GM12878 (cell line): ENCODE results near the gene TSHR. TPM values are rescaled to one million over a fixed set of nuclear protein-coding genes. Genes with fewer than 3 reads are reported as not detected.

Experiments
- ATAC-seq: fragments of 200-7000 bp; cut with Tn5 transposase; 3 replicates; pipeline ENCODE4 v1.9.1; 2020; ENCODE audit warnings: mild to moderate bottlenecking, moderate library complexity
- BruUV-seq: library from RNA; stranded (reverse); fragments of 400-500 nt; replicated peaks from 2 replicates; lab custom pipeline; 2021; lab: Mats Ljungman, UMichigan
- CTCF ChIA-PET: fragments of 300-600 bp; sonication (Branson Sonifier 250); formaldehyde crosslinking; extraction: SDS; loops from one replicate; lab custom pipeline; 2021; ENCODE audit warnings: inconsistent platforms; lab: Yijun Ruan, JAX
- POLR2A ChIA-PET: fragments of 350-600 bp; formaldehyde crosslinking; extraction: SDS; loops from one replicate; lab custom pipeline; 2021; ENCODE audit warnings: inconsistent platforms; lab: Charles Lee
- RAD21 ChIA-PET: fragments of 300-600 bp; sonication (Branson Sonifier 250); formaldehyde crosslinking; loops from one replicate; lab custom pipeline; 2023; ENCODE audit warnings: antibody characterized with exemption; ENCODE audit not compliant: unreplicated experiment; lab: Charles Lee
- SMC1A ChIA-PET: fragments of 300-600 bp; sonication (Branson Sonifier 250); formaldehyde crosslinking; loops from one replicate; lab custom pipeline; 2023; ENCODE audit not compliant: unreplicated experiment, uncharacterized antibody; lab: Charles Lee
- DNase-seq: peaks from one replicate; pipeline ENCODE4 v3.0.0-alpha.2; 2011; ENCODE audit warnings: low read depth, low spot score
- FAIRE-seq: peaks from 3 replicates; lab custom pipeline; 2011; peaks lifted over from hg19 to GRCh38; lab: Jason Lieb, UNC
- H2AFZ ChIP-seq: 2 replicates; pipeline ENCODE4 v1.6.0; 2011; ENCODE audit warnings: low read depth, low read length, control low read depth; ENCODE audit not compliant: control insufficient read depth
- H3K27ac ChIP-seq: 2 replicates; pipeline ENCODE4 v1.5.1; 2011; ENCODE audit warnings: control low read depth; ENCODE audit not compliant: control insufficient read depth, insufficient read depth
- H3K27me3 ChIP-seq, 2 experiments: replicated peaks in 1 of 2; 2 replicates each; pipeline versions ENCODE4 v1.6.0 to v1.6.1; 2011; ENCODE audit warnings: low read length in 1 of 2; ENCODE audit not compliant: control insufficient read depth in 2 of 2, insufficient read depth in 2 of 2
- H3K36me3 ChIP-seq, 2 experiments: 2 replicates each; pipeline ENCODE4 v1.5.1; 2011; ENCODE audit warnings: low read length in 1 of 2; ENCODE audit not compliant: control insufficient read depth in 2 of 2, insufficient read depth in 2 of 2
- H3K4me1 ChIP-seq: 2 replicates; pipeline ENCODE4 v1.6.1; 2011; ENCODE audit warnings: mild to moderate bottlenecking, low read length, moderate library complexity, mixed read lengths; ENCODE audit not compliant: control insufficient read depth, insufficient read depth
- H3K4me2 ChIP-seq: 2 replicates; pipeline ENCODE4 v1.6.0; 2011; ENCODE audit warnings: control low read depth; ENCODE audit not compliant: control insufficient read depth, insufficient read depth
- H3K4me3 ChIP-seq: fragments of 200-600 bp; sonication (generic); 2 replicates; pipeline ENCODE4 v1.5.1; 2016
- H3K79me2 ChIP-seq: 2 replicates; pipeline ENCODE4 v1.6.0; 2011; ENCODE audit warnings: low read length; ENCODE audit not compliant: control insufficient read depth, insufficient read depth
- H3K9ac ChIP-seq: 2 replicates; pipeline ENCODE4 v1.8.0; 2011; ENCODE audit warnings: low read length, control low read depth, mixed read lengths; ENCODE audit not compliant: control insufficient read depth, insufficient read depth
- H3K9me3 ChIP-seq: replicated peaks from 3 replicates; pipeline ENCODE4 v1.5.1; 2011; ENCODE audit warnings: mild to moderate bottlenecking, low read length; ENCODE audit not compliant: control insufficient read depth, insufficient read depth
- H4K20me1 ChIP-seq: 2 replicates; pipeline ENCODE4 v1.6.0; 2011; ENCODE audit not compliant: control insufficient read depth, insufficient read depth
- CREM ChIP-seq: IDR thresholded peaks from 2 replicates; pipeline ENCODE4 v1.6.1; 2014; ENCODE audit warnings: antibody characterized with exemption, low read depth
- EP300 ChIP-seq, 2 experiments: fragments of 150-350 bp in 1 of 2; IDR thresholded peaks; 2 replicates each; pipeline ENCODE4 v1.6.1; 2011 to 2012; ENCODE audit warnings: low read depth in 2 of 2, low read length in 2 of 2, borderline replicate concordance in 1 of 2, improper control_type of control experiment in 1 of 2, inconsistent platforms in 1 of 2; ENCODE audit not compliant: control insufficient read depth in 1 of 2
- HDGF ChIP-seq: fragments of 450-650 bp; IDR thresholded peaks from 2 replicates; pipeline ENCODE4 v1.6.1; 2016; ENCODE audit warnings: antibody characterized with exemption
- JUNB ChIP-seq: IDR thresholded peaks from 2 replicates; pipeline ENCODE4 v1.6.1; 2016; ENCODE audit warnings: antibody characterized with exemption, mild to moderate bottlenecking
- MTA2 ChIP-seq: fragments of 450-650 bp; IDR thresholded peaks from 2 replicates; pipeline ENCODE4 v1.6.1; 2016; ENCODE audit warnings: low read depth, mild to moderate bottlenecking, moderate library complexity
- NBN ChIP-seq: fragments of 450-650 bp; IDR thresholded peaks from 2 replicates; pipeline ENCODE4 v1.6.1; 2016
- NR2C2 ChIP-seq: IDR thresholded peaks from 2 replicates; pipeline ENCODE4 v1.6.1; 2011; ENCODE audit warnings: borderline replicate concordance, low read depth; ENCODE audit not compliant: control insufficient read depth, insufficient read length
- NRF1 ChIP-seq: conservative IDR thresholded peaks from 2 replicates; pipeline ENCODE4 v1.6.1; 2011; ENCODE audit warnings: mild to moderate bottlenecking, low read depth, low read length, improper control_type of control experiment
- POLR2AphosphoS5 ChIP-seq: IDR thresholded peaks from 2 replicates; pipeline ENCODE4 v1.6.1; 2011; ENCODE audit warnings: mild to moderate bottlenecking, low read length, inconsistent platforms
- RAD21 ChIP-seq: IDR thresholded peaks from 2 replicates; pipeline ENCODE4 v1.6.1; 2011; ENCODE audit warnings: mild to moderate bottlenecking, low read depth, low read length, moderate library complexity; ENCODE audit not compliant: insufficient read depth
- RUNX3 ChIP-seq: IDR thresholded peaks from 2 replicates; pipeline ENCODE4 v1.6.1; 2012; ENCODE audit warnings: low read length, inconsistent platforms
- STAT1 ChIP-seq: fragments of 450-650 bp; conservative IDR thresholded peaks from 2 replicates; pipeline ENCODE4 v1.6.1; 2014; ENCODE audit warnings: antibody characterized with exemption, mild to moderate bottlenecking
- SUPT20H ChIP-seq: IDR thresholded peaks from 2 replicates; pipeline ENCODE4 v1.6.1; 2011; ENCODE audit warnings: low read depth, mild to moderate bottlenecking, low read length, moderate library complexity, borderline replicate concordance; ENCODE audit not compliant: control insufficient read depth
- SUZ12 ChIP-seq: fragments of 200-600 bp; sonication (generic); IDR thresholded peaks from one replicate; pipeline ENCODE4 v1.6.1; 2018; ENCODE audit warnings: antibody characterized with exemption, mild to moderate bottlenecking; ENCODE audit not compliant: unreplicated experiment
- TARDBP ChIP-seq: IDR thresholded peaks from 2 replicates; pipeline ENCODE4 v1.6.1; 2016; ENCODE audit warnings: borderline replicate concordance
- WRNIP1 ChIP-seq: IDR thresholded peaks from 2 replicates; pipeline ENCODE4 v1.6.1; 2011; ENCODE audit warnings: low read depth, low read length, improper control_type of control experiment, borderline replicate concordance
- YBX1 ChIP-seq: fragments of 450-650 bp; IDR thresholded peaks from 2 replicates; pipeline ENCODE4 v1.6.1; 2016; ENCODE audit warnings: antibody characterized with exemption
- ZBED1 ChIP-seq: IDR thresholded peaks from 2 replicates; pipeline ENCODE4 v1.6.1; 2016; ENCODE audit warnings: borderline replicate concordance
- WGBS: methylation state at CpG from one replicate; pipeline ENCODE4 v1.1.6; 2016; ENCODE audit warnings: low lambda C conversion rate; ENCODE audit not compliant: insufficient replicate concordance, insufficient coverage; ENCODE audit errors: missing lambda C conversion rate; 5-methylcytosine and 5-hydroxymethylcytosine counted together
- in situ Hi-C: fragments of 300-500 bp; cut with MboI; formaldehyde crosslinking; loops from 9 replicates; pipeline ENCODE4 v1.14.3; 2018; ENCODE audit warnings: mixed read lengths
- intact Hi-C: fragments of 100-400 bp; cut with micrococcal nuclease; formaldehyde crosslinking; loops from one replicate; pipeline ENCODE4 v1.14.2; 2022; ENCODE audit not compliant: unreplicated experiment
- polyA plus RNA-seq, 11 experiments: library from polyadenylated mRNA; depleted of rRNA in 4 of 11; unstranded in 6 of 11; stranded (reverse) in 5 of 11; fragments of >200 nt; fragmentation: Nextera tagmentation in 4 of 11; fragmentation: Illumina TruSeq in 1 of 11; extraction: Ambion mirVana in 4 of 11; extraction: Trizol in 1 of 11; gene quantifications; 1 replicate in 1 of 11; 2 replicates in 10 of 11; pipeline versions ENCODE4 v1.2.1 to v1.2.3, GENCODE V29; 2011 to 2016; ENCODE audit warnings: inconsistent platforms in 2 of 11, missing spikeins in 2 of 11, low read depth in 1 of 11
- total RNA-seq, 4 experiments: library from RNA; depleted of rRNA in 3 of 4; stranded (reverse); fragments of >200 nt in 3 of 4; fragmentation: Illumina TruSeq in 1 of 4; extraction: Trizol in 1 of 4; gene quantifications; 2 replicates each; pipeline versions ENCODE4 v1.2.1 to v1.2.3, GENCODE V29; 2013 to 2021
- TF ChIP-seq, protein P1 (sequence below): fragments of 450-650 bp; IDR thresholded peaks from 2 replicates; pipeline ENCODE4 v1.6.1; 2016; ENCODE audit warnings: mild to moderate bottlenecking
- TF ChIP-seq, protein P2 (sequence below): fragments of 450-650 bp; IDR thresholded peaks from 2 replicates; pipeline ENCODE4 v1.6.1; 2014; ENCODE audit warnings: mild to moderate bottlenecking

TSHR gene
- total and polyA plus RNA-seq, 10 of the 15 experiments (the other 5 are each of a cell fraction or from before 2014, with no cell fraction given), result 0.06 to 0.31 TPM; not detected in 8

DNA sequence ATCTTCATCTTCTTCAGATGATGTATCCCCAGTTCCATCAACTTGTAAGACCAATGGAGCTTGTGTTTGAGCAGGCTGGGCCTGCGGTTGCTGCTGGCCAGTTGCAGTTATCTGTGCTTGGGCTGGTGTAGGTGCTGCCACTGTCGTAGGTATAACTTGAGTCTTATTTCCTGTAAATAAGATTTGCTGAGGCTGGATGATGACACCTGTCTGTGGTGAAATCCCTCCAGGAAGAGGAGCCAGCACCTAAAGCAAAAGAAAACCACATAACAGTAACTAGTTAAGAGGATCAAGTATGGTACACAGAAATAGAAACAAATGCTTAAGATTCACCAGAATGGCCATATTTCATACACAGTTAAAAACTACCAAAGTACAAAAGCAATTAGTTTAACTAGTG, 237.2 kb downstream of the TSHR start:
- RAD21 ChIA-PET, result no interaction called here

More for the DNA sequence above, 237.2 kb downstream of the TSHR start:
- H2AFZ ChIP-seq, result no peak overlapping the region
- peaks cover 5 to 31% of the 10 kb centered on the region in 2 experiments for H3K36me3 ChIP-seq
- SMC1A ChIA-PET, result interaction anchor here (0.8 to 0.9 kb wide), 2 partner anchors 11 to 12 kb away, joined by 4 to 5 read pairs; no protein-coding TSS in a partner anchor
- TF ChIP-seq WRNIP1 (no peak), YBX1 (no peak), NRF1 (no peak), CREM (no peak), HDGF (no peak), ZBED1 (no peak), STAT1 (no peak), NR2C2 (no peak), POLR2AphosphoS5 (no peak), JUNB (no peak), SUZ12 (no peak), TARDBP (no peak), RAD21 (no peak), SUPT20H (no peak), EP300 (IDR thresholded peaks at IDR 0.05; ENCODE audit: borderline replicate concordance in 1 of 2, control insufficient read depth in 1 of 2, low read depth in 2 of 2, low read length in 2 of 2) (no peak), NBN (no peak), RUNX3 (no peak), MTA2 (no peak)
- TF ChIP-seq, protein P1, sequence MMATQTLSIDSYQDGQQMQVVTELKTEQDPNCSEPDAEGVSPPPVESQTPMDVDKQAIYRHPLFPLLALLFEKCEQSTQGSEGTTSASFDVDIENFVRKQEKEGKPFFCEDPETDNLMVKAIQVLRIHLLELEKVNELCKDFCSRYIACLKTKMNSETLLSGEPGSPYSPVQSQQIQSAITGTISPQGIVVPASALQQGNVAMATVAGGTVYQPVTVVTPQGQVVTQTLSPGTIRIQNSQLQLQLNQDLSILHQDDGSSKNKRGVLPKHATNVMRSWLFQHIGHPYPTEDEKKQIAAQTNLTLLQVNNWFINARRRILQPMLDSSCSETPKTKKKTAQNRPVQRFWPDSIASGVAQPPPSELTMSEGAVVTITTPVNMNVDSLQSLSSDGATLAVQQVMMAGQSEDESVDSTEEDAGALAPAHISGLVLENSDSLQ, result no peak
- TF ChIP-seq, protein P2, sequence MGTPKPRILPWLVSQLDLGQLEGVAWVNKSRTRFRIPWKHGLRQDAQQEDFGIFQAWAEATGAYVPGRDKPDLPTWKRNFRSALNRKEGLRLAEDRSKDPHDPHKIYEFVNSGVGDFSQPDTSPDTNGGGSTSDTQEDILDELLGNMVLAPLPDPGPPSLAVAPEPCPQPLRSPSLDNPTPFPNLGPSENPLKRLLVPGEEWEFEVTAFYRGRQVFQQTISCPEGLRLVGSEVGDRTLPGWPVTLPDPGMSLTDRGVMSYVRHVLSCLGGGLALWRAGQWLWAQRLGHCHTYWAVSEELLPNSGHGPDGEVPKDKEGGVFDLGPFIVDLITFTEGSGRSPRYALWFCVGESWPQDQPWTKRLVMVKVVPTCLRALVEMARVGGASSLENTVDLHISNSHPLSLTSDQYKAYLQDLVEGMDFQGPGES, result no peak
- DNase-seq, result no peak
- no peak overlapping the region for H3K4me2 ChIP-seq
- in situ Hi-C loops (no loop called here), intact Hi-C loops (no loop called here)
- H3K4me3 ChIP-seq, result no peak overlapping the region
- BruUV-seq, result no TSS peak
- H3K9me3 ChIP-seq, result no peaks in the 10 kb centered on the region
- H3K9ac ChIP-seq, result no peak overlapping the region
- H3K79me2 ChIP-seq, result no peaks in the 10 kb centered on the region
- ATAC-seq, result no peak
- no peak overlapping the region for H3K27ac ChIP-seq
- CTCF ChIA-PET, result interaction anchor here (0.8 to 1.2 kb wide), 2 partner anchors 26 to 295 kb away, joined by 3 to 4 read pairs; no protein-coding TSS in a partner anchor
- no peaks in the 10 kb centered on the region for H3K27me3 ChIP-seq
- POLR2A ChIA-PET, result no interaction called here
- H4K20me1 ChIP-seq, result no peaks in the 10 kb centered on the region
- peaks cover 1% of the 10 kb centered on the region; the same call in 1 of the 2 replicates for H3K4me1 ChIP-seq
- 62% methylated on average over 2 of the region's 2 CpGs for WGBS
- no peak for FAIRE-seq
